IMR-90 (cell line): ENCODE results near the gene RRP1B. TPM values are rescaled to one million over a fixed set of nuclear protein-coding genes. Genes with fewer than 3 reads are reported as not detected.
A peak's percentile ranks its signal among the peaks of the same experiment; 100 is the strongest.

ENCODE experiments used
- ATAC-seq: fragments of 200-7000 bp; cut with Tn5 transposase; 2 replicates; pipeline ENCODE4 v1.9.1; 2020; ENCODE audit warnings: low read depth, mild to moderate bottlenecking, moderate library complexity
- BruUV-seq: library from RNA; stranded (reverse); fragments of 400-500 nt; replicated peaks from 2 replicates; lab custom pipeline; 2021; lab: Mats Ljungman, UMichigan
- CTCF ChIA-PET: fragments of 300-600 bp; formaldehyde crosslinking; extraction: SDS; loops from one replicate; lab custom pipeline; 2021; ENCODE audit warnings: antibody characterized with exemption; lab: Yijun Ruan, JAX
- POLR2A ChIA-PET: fragments of 300-600 bp; sonication (Branson Sonifier 250); formaldehyde crosslinking; loops from one replicate; lab custom pipeline; 2022; ENCODE audit warnings: antibody characterized with exemption; ENCODE audit not compliant: unreplicated experiment; lab: Charles Lee
- DNase-seq: peaks from one replicate; pipeline ENCODE4 v3.0.0; 2013
- H2AFZ ChIP-seq: replicated peaks from 2 replicates; pipeline ENCODE3; 2013; ENCODE audit warnings: low read length, mild to moderate bottlenecking; ENCODE audit not compliant: poor library complexity
- H2AK5ac ChIP-seq: 2 replicates; pipeline ENCODE4 v1.6.1; 2013; ENCODE audit warnings: low read depth, low read length, inconsistent platforms
- H2AK9ac ChIP-seq: replicated peaks from 2 replicates; pipeline ENCODE3; 2013; ENCODE audit warnings: mild to moderate bottlenecking, low read depth, low read length, moderate library complexity; ENCODE audit not compliant: poor library complexity
- H2BK120ac ChIP-seq: 2 replicates; pipeline ENCODE4 v1.6.1; 2013; ENCODE audit warnings: low read depth, low read length, inconsistent platforms
- H2BK15ac ChIP-seq: 3 replicates; pipeline ENCODE4 v1.6.1; 2013; ENCODE audit warnings: low read depth, low read length, inconsistent platforms
- H2BK20ac ChIP-seq: 2 replicates; pipeline ENCODE4 v1.6.1; 2013; ENCODE audit warnings: low read depth, mild to moderate bottlenecking, inconsistent platforms, low read length, moderate library complexity
- H2BK5ac ChIP-seq: 2 replicates; pipeline ENCODE4 v1.6.1; 2013; ENCODE audit warnings: mild to moderate bottlenecking, low read depth, low read length, inconsistent platforms; ENCODE audit not compliant: poor library complexity, severe bottlenecking
- H3K14ac ChIP-seq: replicated peaks from 2 replicates; pipeline ENCODE4 v1.6.1; 2013; ENCODE audit warnings: low read depth, low read length, inconsistent platforms
- H3K18ac ChIP-seq: 2 replicates; pipeline ENCODE4 v1.6.1; 2013; ENCODE audit warnings: low read depth, low read length, control low read depth
- H3K23ac ChIP-seq: 2 replicates; pipeline ENCODE4 v1.6.1; 2013; ENCODE audit warnings: low read depth, low read length, inconsistent platforms
- H3K27ac ChIP-seq: 2 replicates; pipeline ENCODE4 v1.5.1; 2013; ENCODE audit warnings: mild to moderate bottlenecking, control low read depth, low read length; ENCODE audit not compliant: insufficient read depth
- H3K27me3 ChIP-seq: 2 replicates; pipeline ENCODE4 v1.6.1; 2013; ENCODE audit warnings: low read length; ENCODE audit not compliant: control insufficient read depth, insufficient read depth
- H3K36me3 ChIP-seq: 2 replicates; pipeline ENCODE4 v1.6.1; 2013; ENCODE audit warnings: low read length, mixed read lengths; ENCODE audit not compliant: control insufficient read depth, insufficient read depth
- H3K4ac ChIP-seq: 2 replicates; pipeline ENCODE4 v1.6.1; 2013; ENCODE audit warnings: low read depth, low read length, inconsistent platforms
- H3K4me1 ChIP-seq: 2 replicates; pipeline ENCODE4 v1.6.1; 2013; ENCODE audit warnings: low read length, mixed read lengths; ENCODE audit not compliant: control insufficient read depth, insufficient read depth
- H3K4me2 ChIP-seq: 2 replicates; pipeline ENCODE4 v1.6.1; 2013; ENCODE audit warnings: low read depth, mild to moderate bottlenecking, control low read depth, low read length, moderate library complexity
- H3K4me3 ChIP-seq: 2 replicates; pipeline ENCODE4 v1.5.1; 2013; ENCODE audit warnings: low read depth, mild to moderate bottlenecking, control low read depth, low read length, moderate library complexity; ENCODE audit not compliant: insufficient read depth
- H3K56ac ChIP-seq: 2 replicates; pipeline ENCODE4 v1.6.1; 2013; ENCODE audit warnings: low read length, inconsistent platforms; ENCODE audit not compliant: insufficient read depth; ENCODE audit errors: extremely low read depth
- H3K79me1 ChIP-seq, 2 experiments: 2 replicates each; pipeline ENCODE4 v1.6.1; 2013; ENCODE audit warnings: low read length in 2 of 2, inconsistent platforms in 1 of 2, low read depth in 1 of 2
- H3K9ac ChIP-seq: 2 replicates; pipeline ENCODE4 v1.6.1; 2013; ENCODE audit warnings: low read depth, low read length, control low read depth
- H3K9me1 ChIP-seq: 2 replicates; pipeline ENCODE4 v1.6.1; 2013; ENCODE audit warnings: low read length, inconsistent platforms; ENCODE audit not compliant: insufficient read depth
- H3K9me3 ChIP-seq: 2 replicates; pipeline ENCODE4 v1.6.1; 2013; ENCODE audit warnings: low read length; ENCODE audit not compliant: control insufficient read depth, insufficient read depth
- H4K20me1 ChIP-seq: 2 replicates; pipeline ENCODE4 v1.6.1; 2013; ENCODE audit warnings: low read length, inconsistent platforms; ENCODE audit not compliant: insufficient read depth
- H4K5ac ChIP-seq: 2 replicates; pipeline ENCODE4 v1.6.1; 2013; ENCODE audit warnings: mild to moderate bottlenecking, low read depth, low read length, control low read depth
- H4K8ac ChIP-seq, 2 experiments: 2 replicates each; pipeline ENCODE4 v1.6.1; 2013; ENCODE audit warnings: low read depth in 2 of 2, low read length in 2 of 2, control low read depth in 1 of 2, inconsistent platforms in 1 of 2
- H4K91ac ChIP-seq: 2 replicates; pipeline ENCODE4 v1.6.1; 2013; ENCODE audit warnings: low read depth, low read length, inconsistent platforms; ENCODE audit not compliant: insufficient read depth
- CEBPB ChIP-seq: IDR thresholded peaks from 2 replicates; pipeline ENCODE4 v1.6.1; 2012; ENCODE audit warnings: low read depth, low read length, improper control_type of control experiment
- CHD1 ChIP-seq: IDR thresholded peaks from 2 replicates; pipeline ENCODE4 v1.6.1; 2012; ENCODE audit warnings: low read depth, low read length, improper control_type of control experiment
- RCOR1 ChIP-seq: IDR thresholded peaks from 2 replicates; pipeline ENCODE4 v1.6.1; 2012; ENCODE audit warnings: mild to moderate bottlenecking, low read length, improper control_type of control experiment; ENCODE audit not compliant: insufficient replicate concordance
- WGBS, 2 experiments: methylation state at CpG; one replicate each; pipeline versions ENCODE4 v1.1.5 to v1.1.7; 2013; ENCODE audit warnings: missing lambda C conversion rate in 2 of 2; ENCODE audit not compliant: insufficient read length in 1 of 2; ENCODE audit errors: extremely low coverage in 2 of 2; 5-methylcytosine and 5-hydroxymethylcytosine counted together
- dilution Hi-C: fragments of 300-500 bp; cut with HindIII; formaldehyde crosslinking; loops from one replicate; pipeline ENCODE4 v1.14.3; 2018; ENCODE audit warnings: low sequenced_read_pairs; ENCODE audit not compliant: unreplicated experiment
- in situ Hi-C: fragments of 300-500 bp; cut with MboI; formaldehyde crosslinking; loops from 3 replicates; pipeline ENCODE4 v1.14.3; 2019; ENCODE audit warnings: low sequenced_read_pairs, inconsistent platforms, mixed read lengths
- intact Hi-C: fragments of 100-400 bp; cut with micrococcal nuclease; formaldehyde crosslinking; loops from 2 replicates; pipeline ENCODE4 v1.10.0; 2022
- polyA plus RNA-seq, 3 experiments: library from polyadenylated mRNA; depleted of rRNA; stranded (reverse); fragments of >200 nt; gene quantifications; 2 replicates each; pipeline ENCODE4 v1.2.3, GENCODE V29; 2012; ENCODE audit warnings: low replicate concordance in 1 of 3
- total RNA-seq: library from RNA; depleted of rRNA; stranded (reverse); fragments of >200 nt; gene quantifications from 2 replicates; pipeline ENCODE4 v1.2.3, GENCODE V29; 2012

The RRP1B gene
- total and polyA plus RNA-seq, 2 of the 4 experiments (the other 2 are of a cell fraction) = 11.1 to 16.1 TPM

GRCh38 chr21:43639470-43640353, 19.6 kb upstream of the RRP1B start:
- intact Hi-C loops = no loop called here
- H3K36me3 ChIP-seq = no peaks in the 10 kb centered on the region

More at GRCh38 chr21:43639470-43640353, 19.6 kb upstream of the RRP1B start:
- Histone ChIP-seq H3K4ac (peak overlapping the region; percentile 86), H3K56ac (no peak overlapping the region), H2AFZ (no peak overlapping the region), H2BK20ac (peak overlapping the region; percentile 75), H3K4me3 (no peak overlapping the region), H3K9me3 (no peaks in the 10 kb centered on the region), H3K27ac (peak overlapping the region; percentile 92), H3K18ac (peak overlapping the region; percentile 93), H4K20me1 (no peaks in the 10 kb centered on the region), H3K14ac (peak overlapping the region; percentile 57), H3K9me1 (peaks cover 4% of the 10 kb centered on the region; the same call in 1 of the 2 replicates), H3K9ac (peak overlapping the region; percentile 24), H3K27me3 (no peaks in the 10 kb centered on the region), H3K4me1 (peaks cover 9% of the 10 kb centered on the region), H3K4me2 (no peak overlapping the region; the same call in 1 of the 2 replicates), H3K79me1 (no peaks in the 10 kb centered on the region), H2BK120ac (peak overlapping the region; percentile 80), H4K8ac (peak overlapping the region; percentile 75 to 79), H2AK9ac (no peak overlapping the region), H2BK5ac (peak overlapping the region; percentile 49), H4K5ac (peak overlapping the region; percentile 90), H3K23ac (peak overlapping the region; percentile 21; the same call in 1 of the 2 replicates), H2BK15ac (peak overlapping the region; percentile 81; the same call in 1 of the 3 replicates), H2AK5ac (peak overlapping the region; percentile 83), H4K91ac (peak overlapping the region; percentile 87)
- BruUV-seq = no TSS peak
- in situ Hi-C loops = loop anchor here (5.0 to 10.0 kb wide), 2 partner anchors 32 to 315 kb away; no protein-coding TSS in a partner anchor
- 95% methylated on average over 3 of the region's 7 CpGs; no CpG with 5 or more reads in 1 of the 2 experiments for WGBS, 2 experiments
- dilution Hi-C loops = no loop called here
- DNase-seq (peak; percentile 88), ATAC-seq (peak; percentile 78)
- CTCF ChIA-PET = interaction anchor here (0.8 to 2.2 kb wide), 2 partner anchors 15 to 28 kb away, joined by 4 to 12 read pairs; no protein-coding TSS in a partner anchor
- no peak for TF ChIP-seq CHD1
- TF ChIP-seq RCOR1 = peak; percentile 34
- TF ChIP-seq CEBPB = peak; percentile 100
- POLR2A ChIA-PET = no interaction called here
